Ishikawa (cell line): ENCODE results near the gene CHMP1A.
A peak's percentile ranks its signal among the peaks of the same experiment; 100 is the strongest.
"Not testable (repeated sequence)": the region's sequence is repeated elsewhere in the genome, so short reads cannot be mapped to it uniquely, and the experiment has no call there.

Source experiments
- CEBPB ChIP-seq: IDR thresholded peaks from 2 replicates; pipeline ENCODE4 v1.6.1; 2012
- CREB1 ChIP-seq: IDR thresholded peaks from 2 replicates; pipeline ENCODE4 v1.6.1; 2012; ENCODE audit warnings: low read depth
- EP300 ChIP-seq: IDR thresholded peaks from 2 replicates; pipeline ENCODE4 v1.6.1; 2012; ENCODE audit warnings: borderline replicate concordance
- NFIC ChIP-seq: IDR thresholded peaks from 2 replicates; pipeline ENCODE4 v1.6.1; 2012
- RAD21 ChIP-seq: IDR thresholded peaks from 2 replicates; pipeline ENCODE4 v1.6.1; 2012; ENCODE audit warnings: low read depth
- REST ChIP-seq: IDR thresholded peaks from 2 replicates; pipeline ENCODE4 v1.6.1; 2012; ENCODE audit warnings: low read depth, mild to moderate bottlenecking
- TAF1 ChIP-seq: IDR thresholded peaks from 2 replicates; pipeline ENCODE4 v1.6.1; 2012; ENCODE audit warnings: low read depth, mild to moderate bottlenecking
- TEAD4 ChIP-seq: IDR thresholded peaks from 2 replicates; pipeline ENCODE4 v1.6.1; 2012
- YY1 ChIP-seq: IDR thresholded peaks from 2 replicates; pipeline ENCODE4 v1.6.1; 2012; ENCODE audit warnings: low read depth
- ZBTB7A ChIP-seq: IDR thresholded peaks from 2 replicates; pipeline ENCODE4 v1.6.1; 2012; ENCODE audit warnings: low read depth
- TF ChIP-seq, protein P1 (sequence below): IDR thresholded peaks from 2 replicates; pipeline ENCODE4 v1.6.1; 2012

DNA sequence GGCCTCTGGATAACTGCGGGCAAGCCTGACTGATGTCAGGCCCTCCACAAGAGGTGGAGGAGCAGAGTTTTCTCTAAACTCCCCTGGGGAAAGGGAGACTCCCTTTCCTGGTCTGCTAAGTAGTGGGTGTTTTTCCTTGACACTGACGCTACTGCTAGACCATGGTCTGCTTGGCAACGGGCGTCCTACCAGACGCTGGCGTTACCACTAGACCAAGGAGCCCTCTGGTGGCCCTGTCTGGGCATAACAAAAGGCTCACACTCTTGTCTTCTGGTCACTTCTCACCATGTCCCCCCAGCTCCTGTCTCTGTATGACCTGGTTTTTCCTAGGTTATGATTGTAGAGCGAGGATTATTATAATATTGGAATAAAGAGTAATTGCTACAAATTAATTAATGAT lies 9.5 kb upstream of the CHMP1A start:
- TF ChIP-seq CREB1, EP300, TAF1, ZBTB7A, REST, NFIC, CEBPB, YY1, TEAD4: not testable (repeated sequence)
- peak; percentile 47 for TF ChIP-seq RAD21
- TF ChIP-seq, protein P1, sequence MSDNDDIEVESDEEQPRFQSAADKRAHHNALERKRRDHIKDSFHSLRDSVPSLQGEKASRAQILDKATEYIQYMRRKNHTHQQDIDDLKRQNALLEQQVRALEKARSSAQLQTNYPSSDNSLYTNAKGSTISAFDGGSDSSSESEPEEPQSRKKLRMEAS: not testable (repeated sequence)
